NT2/D1 (cell line): ENCODE results near the gene HPRT1.

Experiments
- DNase-seq: peaks from one replicate; pipeline ENCODE4 v3.0.0-alpha.2; 2011; ENCODE audit warnings: low read depth, low spot score
- H3K27me3 ChIP-seq: 2 replicates; pipeline ENCODE4 v1.6.0; 2011; ENCODE audit warnings: mild to moderate bottlenecking; ENCODE audit not compliant: insufficient read length, insufficient read depth
- H3K36me3 ChIP-seq: 2 replicates; pipeline ENCODE4 v1.6.1; 2011; ENCODE audit warnings: mild to moderate bottlenecking, low read length, mixed read lengths; ENCODE audit not compliant: insufficient read depth, insufficient read length
- H3K4me1 ChIP-seq: 2 replicates; pipeline ENCODE4 v1.5.1; 2011; ENCODE audit not compliant: insufficient read depth, insufficient read length
- H3K4me3 ChIP-seq: 2 replicates; pipeline ENCODE4 v1.5.1; 2011; ENCODE audit warnings: low read depth; ENCODE audit not compliant: insufficient read length
- H3K9ac ChIP-seq: 2 replicates; pipeline ENCODE4 v1.6.0; 2011; ENCODE audit warnings: low read depth; ENCODE audit not compliant: insufficient read length
- H3K9me3 ChIP-seq: 2 replicates; pipeline ENCODE4 v1.5.1; 2011; ENCODE audit warnings: mild to moderate bottlenecking, low read length; ENCODE audit not compliant: insufficient read depth
- SUZ12 ChIP-seq: IDR thresholded peaks from 2 replicates; pipeline ENCODE4 v1.6.1; 2011; ENCODE audit not compliant: insufficient read length, insufficient read depth; ENCODE audit errors: extremely low read depth
- YY1 ChIP-seq: IDR thresholded peaks from 2 replicates; pipeline ENCODE4 v1.6.1; 2011; ENCODE audit not compliant: insufficient read length, insufficient read depth
- ZNF274 ChIP-seq: IDR thresholded peaks from 2 replicates; pipeline ENCODE4 v1.6.1; 2011; ENCODE audit warnings: mild to moderate bottlenecking, low read depth, low read length

The HPRT1 gene

DNA sequence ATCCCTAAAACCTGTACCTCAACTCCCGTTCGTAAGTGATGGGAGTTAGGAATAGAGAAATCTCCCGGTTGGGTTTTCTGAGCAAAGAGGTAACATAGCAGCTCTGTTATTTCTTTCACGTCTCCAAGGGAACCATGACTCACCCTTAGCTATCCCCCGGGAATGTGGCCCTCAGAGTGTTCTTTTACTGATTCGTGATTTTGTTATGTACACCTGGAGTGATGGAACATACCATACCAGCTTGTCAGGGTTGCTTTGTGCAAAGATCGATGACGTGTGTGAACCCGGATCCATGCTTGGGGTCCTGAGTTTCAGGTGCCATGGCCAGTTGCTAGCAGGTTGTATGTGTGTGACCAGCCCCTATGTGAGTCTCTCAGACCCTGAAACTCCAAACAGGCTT, 52.6 kb downstream of the HPRT1 start:
- Histone ChIP-seq H3K9me3 (no peaks in the 10 kb centered on the region), H3K9ac (no peak overlapping the region), H3K4me1 (no peaks in the 10 kb centered on the region), H3K4me3 (no peak overlapping the region), H3K36me3 (no peaks in the 10 kb centered on the region), H3K27me3 (no peaks in the 10 kb centered on the region)
- no peak for TF ChIP-seq SUZ12
- TF ChIP-seq YY1, result no peak
- no peak for DNase-seq

DNA sequence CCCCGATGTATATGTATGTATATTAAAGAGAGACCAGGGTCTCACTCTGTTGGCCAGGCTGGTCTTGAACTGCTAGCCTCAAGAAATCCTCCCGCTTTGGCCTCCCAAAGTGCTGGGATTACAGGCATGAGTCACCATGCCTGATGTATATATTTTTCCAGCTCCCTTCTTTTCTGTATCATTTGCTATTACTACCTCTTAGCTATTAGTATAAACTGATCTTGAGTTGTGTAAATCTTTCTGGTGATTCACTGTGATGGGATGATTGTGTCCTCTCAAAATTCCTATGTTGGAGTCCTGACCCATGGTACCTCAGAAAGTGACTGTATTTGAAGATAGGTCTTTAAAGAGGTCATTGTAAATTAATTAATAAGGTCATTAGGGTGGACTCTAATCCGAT, 53.1 kb downstream of the HPRT1 start:
- H3K4me1 ChIP-seq, result no peaks in the 10 kb centered on the region

DNA sequence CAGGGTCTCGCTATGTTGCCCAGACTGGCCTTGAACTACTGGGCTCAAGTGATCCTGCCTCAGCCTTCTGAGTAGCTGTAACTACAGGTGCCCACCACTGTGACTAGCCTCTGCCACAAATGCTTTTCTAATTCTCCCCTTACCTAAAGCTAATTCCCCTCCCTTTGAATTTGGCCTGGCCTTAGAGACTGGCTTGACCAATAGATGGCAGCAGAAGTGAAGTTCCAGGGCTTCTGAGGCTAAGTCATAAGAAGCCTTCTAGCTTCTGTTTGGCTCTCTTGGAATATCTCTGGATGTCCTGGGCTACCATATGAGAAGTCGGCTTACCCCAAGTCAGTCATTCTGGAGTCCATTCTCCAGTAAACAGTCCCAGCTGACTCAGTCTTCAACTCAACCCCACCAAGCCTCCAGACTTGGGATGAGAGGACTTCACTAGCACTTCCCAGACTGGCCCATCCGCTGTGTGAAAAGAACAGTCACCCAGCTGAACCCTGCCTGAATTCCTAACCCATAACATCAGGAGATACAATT, 61.0 kb downstream of the HPRT1 start:
- TF ChIP-seq YY1 (no peak), ZNF274 (no peak), SUZ12 (no peak)
- H3K27me3 ChIP-seq, result no peaks in the 10 kb centered on the region
- no peaks in the 10 kb centered on the region for H3K4me1 ChIP-seq
- no peak overlapping the region for H3K4me3 ChIP-seq
- H3K36me3 ChIP-seq, result no peaks in the 10 kb centered on the region
- no peaks in the 10 kb centered on the region for H3K9me3 ChIP-seq
- H3K9ac ChIP-seq, result no peak overlapping the region
- peak; percentile 39 for DNase-seq

More for the DNA sequence above, 53.1 kb downstream of the HPRT1 start:
- Histone ChIP-seq H3K4me3 (no peak overlapping the region), H3K9me3 (no peaks in the 10 kb centered on the region), H3K36me3 (no peaks in the 10 kb centered on the region), H3K27me3 (no peaks in the 10 kb centered on the region), H3K9ac (no peak overlapping the region)
- DNase-seq, result no peak
- TF ChIP-seq SUZ12 (no peak), YY1 (no peak), ZNF274 (no peak)

DNA sequence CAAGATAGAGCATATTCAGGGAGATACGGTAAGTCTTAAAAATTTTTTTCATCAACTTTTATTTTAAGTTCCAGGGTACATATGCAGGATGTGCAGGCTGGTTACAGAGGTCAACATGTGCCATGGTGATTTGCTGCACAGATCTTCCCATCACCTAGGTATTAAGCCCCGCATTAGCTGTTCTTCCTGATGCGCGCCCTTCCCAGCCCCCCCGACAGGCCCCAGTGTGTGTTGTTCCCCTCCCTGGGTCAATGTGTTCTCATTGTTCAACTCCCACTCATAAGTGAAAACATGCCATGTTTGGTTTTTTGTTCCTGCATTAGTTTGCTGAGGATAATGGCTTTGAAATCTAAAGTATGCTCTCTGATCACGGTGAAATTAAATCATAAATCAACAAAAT, 64.2 kb downstream of the HPRT1 start:
- no peaks in the 10 kb centered on the region for H3K27me3 ChIP-seq
- TF ChIP-seq YY1 (no peak), ZNF274 (no peak), SUZ12 (no peak)

DNA sequence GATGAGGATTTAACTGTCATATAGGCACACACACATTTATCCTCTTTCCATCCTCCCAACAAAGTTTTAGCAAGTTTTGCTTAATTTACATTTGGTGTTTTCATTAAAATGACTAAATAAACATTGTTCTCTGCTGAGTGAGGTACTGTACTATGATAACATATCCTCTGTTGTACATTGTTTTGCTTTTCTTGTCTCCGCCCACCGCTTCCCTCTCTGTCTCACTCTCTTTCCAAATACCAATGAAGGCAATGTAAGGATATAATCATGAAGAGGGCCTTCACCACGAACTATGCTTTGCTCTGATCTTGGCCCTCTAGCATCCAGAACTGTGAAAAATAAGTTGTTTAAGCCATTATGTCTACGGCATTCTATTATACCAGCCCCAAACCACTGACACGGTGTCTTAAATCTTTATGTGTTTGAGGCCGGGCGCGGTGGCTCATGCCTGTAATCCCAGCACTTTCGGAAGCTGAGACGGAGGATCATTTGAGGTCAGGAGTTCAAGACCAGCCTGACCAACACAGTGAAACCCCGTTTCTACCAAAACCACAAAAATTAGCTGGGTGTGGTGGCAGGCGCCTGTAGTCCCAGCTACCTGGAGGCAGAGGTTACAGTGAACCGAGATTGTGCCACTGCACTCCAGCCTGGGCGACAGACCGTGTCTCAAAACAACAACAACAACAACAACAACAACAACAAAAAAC, 65.3 kb downstream of the HPRT1 start:
- TF ChIP-seq YY1, result no peak
- TF ChIP-seq ZNF274, result no peak
- no peak for TF ChIP-seq SUZ12
- Histone ChIP-seq H3K27me3 (no peaks in the 10 kb centered on the region), H3K4me3 (no peak overlapping the region), H3K4me1 (no peaks in the 10 kb centered on the region), H3K9ac (no peak overlapping the region), H3K36me3 (no peaks in the 10 kb centered on the region), H3K9me3 (no peaks in the 10 kb centered on the region)
- no peak for DNase-seq

More for the DNA sequence above, 64.2 kb downstream of the HPRT1 start:
- no peak overlapping the region for H3K9ac ChIP-seq
- no peaks in the 10 kb centered on the region for H3K4me1 ChIP-seq
- H3K9me3 ChIP-seq, result no peaks in the 10 kb centered on the region
- no peaks in the 10 kb centered on the region for H3K36me3 ChIP-seq
- H3K4me3 ChIP-seq, result no peak overlapping the region
- DNase-seq, result no peak

DNA sequence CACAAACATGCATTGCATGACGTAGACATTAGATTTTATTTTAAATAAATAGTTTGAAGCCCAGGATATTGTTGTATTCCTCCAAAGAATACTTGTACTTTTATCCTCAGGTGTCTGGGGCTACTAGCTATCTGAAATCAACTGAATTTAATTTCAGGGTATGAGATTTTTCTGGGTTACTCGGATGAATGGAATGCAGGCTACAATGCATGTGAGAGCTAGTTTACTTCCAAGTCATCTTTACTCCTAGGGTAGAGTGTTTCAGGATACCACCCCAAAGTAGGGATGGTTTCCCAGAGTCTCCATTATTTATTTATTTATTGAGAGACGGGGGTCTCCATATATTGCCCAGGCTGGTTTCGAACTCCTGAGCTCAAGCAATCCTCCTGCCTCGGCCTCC, 66.4 kb downstream of the HPRT1 start:
- Histone ChIP-seq H3K9ac (no peak overlapping the region), H3K9me3 (no peaks in the 10 kb centered on the region), H3K27me3 (no peaks in the 10 kb centered on the region), H3K4me3 (no peak overlapping the region), H3K36me3 (no peaks in the 10 kb centered on the region), H3K4me1 (no peaks in the 10 kb centered on the region)
- no peak for DNase-seq
- TF ChIP-seq ZNF274, result no peak
- TF ChIP-seq SUZ12, result no peak
- no peak for TF ChIP-seq YY1

DNA sequence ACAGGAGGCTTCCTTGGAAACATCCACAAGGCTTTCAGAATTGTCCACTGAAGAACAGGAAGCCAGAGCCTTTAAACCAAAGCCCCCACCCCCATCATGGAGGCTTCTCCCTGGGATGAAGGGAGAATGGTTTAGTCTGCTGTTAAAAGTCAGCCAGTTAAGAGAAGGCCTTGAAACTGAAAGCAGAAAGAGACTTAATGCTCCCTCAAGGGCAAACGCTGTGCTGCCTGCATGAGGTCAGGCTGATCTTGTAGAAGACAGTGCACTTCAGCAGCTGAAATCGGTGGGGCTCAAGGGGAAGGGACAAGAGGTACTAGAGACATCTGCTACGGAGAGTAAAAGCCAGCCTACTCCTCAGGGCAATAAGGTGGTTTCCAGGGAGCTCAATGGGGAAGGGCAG, 69.0 kb downstream of the HPRT1 start:
- no peak for TF ChIP-seq YY1
- no peak for TF ChIP-seq ZNF274
- no peak for TF ChIP-seq SUZ12
- Histone ChIP-seq H3K4me1 (no peaks in the 10 kb centered on the region), H3K4me3 (no peak overlapping the region), H3K36me3 (no peaks in the 10 kb centered on the region), H3K27me3 (no peaks in the 10 kb centered on the region), H3K9ac (no peak overlapping the region), H3K9me3 (no peaks in the 10 kb centered on the region)
- no peak for DNase-seq
